ENCODE data around the gene C3orf22.

- TF ChIP-seq CTCF (IDR thresholded peaks at IDR 0.05; ENCODE audit: borderline replicate concordance, extremely low read depth, low read length, poor library complexity, severe bottlenecking) (no peak), EZH2 (IDR thresholded peaks at IDR 0.05; ENCODE audit: borderline replicate concordance, low read depth, low read length, severe bottlenecking) (no peak)
Measured at GRCh38 chr3:126539558-126540250, 19.0 kb downstream of the C3orf22 start.
